GM19035 (cell line): ENCODE data around the gene SLC26A11.

Source experiments
- ATAC-seq: cut with Tn5 transposase; IDR thresholded peaks from one replicate; pipeline ENCODE4 v1.9.1; 2021; ENCODE audit not compliant: unreplicated experiment

SLC26A11 gene

DNA sequence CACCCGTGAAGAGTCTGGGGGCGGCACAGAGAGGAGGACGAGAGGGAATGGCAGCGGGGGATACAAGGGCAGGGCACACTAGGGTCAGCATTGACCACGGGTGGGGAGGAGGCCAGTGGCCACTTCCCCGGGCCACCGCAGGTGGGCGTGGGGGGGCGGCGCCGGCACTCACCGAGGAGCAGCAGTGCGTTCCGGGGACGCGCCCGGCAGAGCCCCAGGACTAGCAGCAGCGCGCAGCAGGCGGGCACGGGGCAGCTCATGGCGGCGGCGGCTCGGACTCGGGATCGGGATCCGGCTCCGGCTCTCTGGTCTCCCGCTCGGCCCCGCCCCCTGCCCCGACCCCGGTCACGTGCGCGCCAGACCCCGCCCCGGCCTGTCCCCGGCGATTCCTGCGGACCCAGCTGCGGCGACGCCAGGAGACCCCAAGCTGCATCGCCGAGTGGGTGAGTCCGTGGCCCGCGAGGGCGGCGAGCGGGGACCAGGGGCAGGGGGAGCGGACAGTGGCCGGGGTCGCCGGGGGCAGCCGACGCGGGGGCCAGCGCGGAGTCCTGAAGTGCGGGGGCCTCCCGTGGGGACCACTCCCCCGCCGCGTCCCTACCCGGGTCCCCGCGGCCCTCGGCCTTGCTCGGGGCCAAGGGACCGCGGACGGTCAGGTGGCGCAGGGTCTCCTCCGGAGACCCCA, at the start of gene SLC26A11, which contains the start of gene SGSH:
Gene SLC26A11 (plus strand): TSS at position 374 of the 682 bp plus-strand sequence. CDS start 1,134 bp downstream, outside the sequence.
Gene SGSH (minus strand): TSS at position 280 of the 682 bp plus-strand sequence. CDS start 20 bp downstream, at position 260.
- ATAC-seq = peak; percentile 36

DNA sequence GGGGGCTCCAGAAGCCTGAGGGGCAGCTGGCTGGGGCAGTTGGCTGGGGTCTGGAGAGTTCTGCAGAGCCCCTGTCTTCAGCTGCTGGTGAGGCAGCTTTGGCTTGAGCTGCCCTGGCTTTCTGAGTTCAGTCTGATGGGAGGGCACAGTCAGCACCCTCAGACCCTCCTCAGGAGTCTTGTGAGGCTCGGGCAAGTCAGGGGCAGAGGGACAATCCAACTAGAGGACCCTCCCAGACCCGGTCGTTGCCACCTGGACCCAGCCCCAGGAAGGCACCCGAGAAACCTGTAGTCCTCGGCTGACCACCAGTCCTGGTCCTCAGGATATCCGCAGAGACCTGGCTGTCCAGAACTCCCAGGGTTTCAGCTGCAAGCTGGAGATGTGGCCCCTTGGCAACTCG, 48.5 kb upstream of the SLC26A11 start:
- ATAC-seq = no peak

DNA sequence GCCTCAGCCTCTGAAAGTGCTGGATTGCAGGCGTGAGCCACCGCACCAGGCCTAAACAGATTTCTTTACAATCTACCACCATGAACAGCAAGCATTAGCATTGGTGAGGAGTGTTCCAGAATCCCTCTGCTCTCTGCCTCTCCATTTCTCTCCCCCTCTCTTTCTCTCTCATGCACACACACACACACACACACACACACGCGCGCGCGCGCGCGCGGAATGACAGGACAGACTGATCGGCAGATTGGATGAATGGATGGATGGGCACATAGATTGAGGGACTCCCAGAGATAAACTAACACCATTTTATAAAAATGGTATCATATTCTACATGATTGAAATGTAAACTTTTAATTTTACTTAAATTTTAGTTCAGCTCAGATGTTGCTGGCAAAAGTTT, 47.1 kb upstream of the SLC26A11 start:
- ATAC-seq = no peak

DNA sequence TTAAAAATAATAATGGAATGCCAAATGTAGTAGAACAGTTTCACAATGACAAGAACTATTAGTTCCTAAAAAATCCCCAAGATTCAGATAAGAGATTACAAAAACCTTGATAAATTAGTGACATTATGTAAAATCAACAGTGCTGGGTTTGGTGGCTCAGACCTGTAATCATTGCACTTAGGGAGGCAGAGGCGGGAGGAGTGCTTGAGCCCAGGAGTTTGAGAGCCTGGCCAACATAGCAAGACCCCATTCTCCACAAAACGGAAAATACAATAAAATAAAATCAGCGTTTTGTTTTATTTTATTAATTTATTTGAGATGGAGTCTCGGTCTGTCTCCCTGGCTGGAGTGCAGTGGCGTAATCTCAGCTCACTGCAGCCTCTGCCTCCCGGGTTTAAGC, 46.3 kb upstream of the SLC26A11 start:
- ATAC-seq = no peak

DNA sequence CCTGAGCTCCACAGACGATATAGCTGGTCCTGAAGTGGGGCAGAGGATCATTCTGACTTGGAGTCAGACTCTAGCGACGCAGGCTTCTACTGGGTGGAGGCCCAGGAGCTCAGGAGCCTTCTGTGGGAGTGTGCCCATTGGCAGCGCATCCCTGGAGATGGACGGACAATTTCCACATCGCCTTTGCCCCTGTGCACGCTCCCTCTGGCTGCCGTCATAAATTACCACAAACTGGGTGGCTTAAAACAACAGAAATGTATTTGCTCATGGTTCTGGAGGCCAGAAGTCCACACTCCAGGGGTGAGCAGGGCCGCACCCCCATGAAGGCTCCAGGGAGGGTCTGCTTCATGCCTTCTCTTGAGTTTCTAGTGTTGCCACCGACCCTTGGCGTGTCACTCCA, 43.5 kb upstream of the SLC26A11 start:
- ATAC-seq = no peak

DNA sequence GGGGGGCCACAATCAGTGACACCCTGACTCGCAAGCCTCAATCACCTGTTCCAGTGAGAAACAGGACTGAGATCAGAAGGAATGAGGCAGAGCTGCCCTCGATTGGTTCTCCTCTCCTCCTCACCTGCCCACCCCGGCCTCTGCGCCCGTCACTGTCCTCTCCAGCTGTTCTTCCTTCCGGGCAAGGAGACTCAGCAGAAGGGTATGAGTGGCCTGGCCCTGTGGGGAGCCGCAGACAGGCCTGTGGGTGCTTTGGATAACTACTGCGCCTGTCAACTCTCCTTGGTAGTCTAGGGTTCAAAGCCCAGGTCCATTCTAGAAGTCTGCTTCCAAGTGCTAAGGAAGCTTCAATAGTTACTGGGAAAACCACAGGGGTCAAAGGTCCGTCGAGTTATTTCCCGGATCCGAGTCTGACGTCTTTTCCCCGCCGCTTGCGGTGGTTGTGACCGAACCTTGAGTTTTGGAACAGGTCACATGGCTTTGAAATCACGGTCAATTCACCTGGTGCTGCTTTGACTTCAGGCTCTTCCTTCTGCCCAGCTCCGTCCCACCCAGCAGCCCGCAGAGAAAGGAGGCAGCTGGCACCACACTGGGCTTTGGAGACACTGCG, 42.1 kb upstream of the SLC26A11 start:
- no peak for ATAC-seq

DNA sequence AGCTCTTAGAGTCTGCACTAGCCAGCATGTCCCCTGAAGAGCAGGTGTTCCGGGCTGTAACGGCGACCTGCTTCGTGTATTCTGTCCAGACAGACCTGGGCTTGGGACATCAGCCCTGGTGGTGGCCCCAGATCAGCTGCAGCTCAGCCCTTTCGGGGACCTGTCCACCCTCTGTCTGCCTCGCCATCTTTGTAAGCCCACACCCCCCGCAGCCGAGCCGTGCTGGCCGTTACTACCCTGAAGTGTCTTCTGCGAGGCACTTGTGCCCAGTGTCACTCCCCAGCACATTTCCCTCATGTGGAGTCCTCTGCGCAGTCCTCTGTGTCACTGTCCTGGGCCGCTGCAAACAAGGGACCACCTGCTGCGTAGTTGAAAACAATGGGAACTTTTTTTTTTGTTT, 40.0 kb upstream of the SLC26A11 start:
- ATAC-seq = no peak

DNA sequence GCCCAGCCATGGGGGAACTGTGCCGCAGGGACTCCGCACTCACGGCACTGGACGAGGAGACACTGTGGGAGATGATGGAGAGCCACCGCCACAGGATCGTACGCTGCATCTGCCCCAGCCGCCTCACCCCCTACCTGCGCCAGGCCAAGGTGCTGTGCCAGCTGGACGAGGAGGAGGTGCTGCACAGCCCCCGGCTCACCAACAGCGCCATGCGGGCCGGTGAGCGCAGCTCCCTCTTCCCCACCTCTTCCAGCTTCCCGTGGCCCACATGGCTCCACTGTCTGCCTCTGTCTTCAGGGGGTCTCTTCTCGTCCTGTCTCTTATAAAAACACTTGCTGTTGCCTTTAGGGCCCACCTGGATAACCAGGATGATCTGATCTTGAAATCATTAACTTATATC, 38.8 kb upstream of the SLC26A11 start:
- no peak for ATAC-seq

DNA sequence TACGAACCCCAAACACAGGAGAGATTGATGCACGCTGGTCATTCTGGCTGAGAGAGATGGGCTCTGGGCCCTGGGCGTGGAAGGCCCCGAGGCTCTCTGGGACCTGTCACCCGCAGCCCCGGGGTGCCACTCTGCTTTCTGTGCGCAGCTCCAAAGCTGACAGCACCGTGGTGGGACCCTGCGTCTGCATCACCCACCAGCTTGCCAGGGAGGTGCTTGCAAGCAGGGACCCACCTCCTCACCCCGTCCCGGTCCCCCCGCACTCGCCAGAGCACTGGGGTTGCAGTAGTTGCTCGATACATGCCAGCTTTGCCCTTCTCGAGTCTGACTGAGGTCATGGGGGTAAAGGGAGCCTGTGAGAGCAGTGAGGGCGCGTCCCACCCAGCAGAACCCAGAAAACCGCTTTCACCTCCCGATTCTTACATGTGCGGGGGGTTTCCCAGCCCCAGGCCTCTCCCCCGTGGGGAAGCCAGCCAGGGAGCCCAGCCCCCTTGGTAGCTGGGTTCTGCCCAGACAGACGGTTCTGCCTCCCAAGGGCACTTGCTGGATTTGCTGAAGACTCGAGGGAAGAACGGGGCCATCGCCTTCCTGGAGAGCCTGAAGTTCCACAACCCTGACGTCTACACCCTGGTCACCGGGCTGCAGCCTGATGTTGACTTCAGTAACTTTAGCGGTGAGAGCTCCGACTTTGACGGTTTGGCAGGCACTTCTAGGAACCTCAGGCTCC, 37.9 kb upstream of the SLC26A11 start:
- no peak for ATAC-seq

DNA sequence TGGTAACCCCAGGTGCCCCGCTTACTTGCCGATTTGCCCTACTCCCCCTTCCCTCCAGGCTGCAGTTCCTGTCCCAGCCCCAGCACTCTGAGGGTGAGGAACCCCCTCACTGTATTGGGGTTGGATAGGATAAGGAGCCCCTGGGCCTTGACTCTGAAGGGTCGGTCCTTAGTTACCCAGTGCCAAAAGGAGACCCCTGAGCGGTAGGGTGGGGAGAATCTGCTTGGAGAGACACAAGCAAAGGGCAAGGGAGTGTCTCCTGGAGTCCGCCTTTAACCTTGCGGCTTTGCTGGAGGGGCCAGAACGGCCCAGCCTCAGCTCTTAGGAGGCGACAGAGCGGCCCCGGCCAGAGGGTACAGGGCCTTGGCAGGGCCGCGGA, 37.4 kb upstream of the SLC26A11 start:
- no peak for ATAC-seq

DNA sequence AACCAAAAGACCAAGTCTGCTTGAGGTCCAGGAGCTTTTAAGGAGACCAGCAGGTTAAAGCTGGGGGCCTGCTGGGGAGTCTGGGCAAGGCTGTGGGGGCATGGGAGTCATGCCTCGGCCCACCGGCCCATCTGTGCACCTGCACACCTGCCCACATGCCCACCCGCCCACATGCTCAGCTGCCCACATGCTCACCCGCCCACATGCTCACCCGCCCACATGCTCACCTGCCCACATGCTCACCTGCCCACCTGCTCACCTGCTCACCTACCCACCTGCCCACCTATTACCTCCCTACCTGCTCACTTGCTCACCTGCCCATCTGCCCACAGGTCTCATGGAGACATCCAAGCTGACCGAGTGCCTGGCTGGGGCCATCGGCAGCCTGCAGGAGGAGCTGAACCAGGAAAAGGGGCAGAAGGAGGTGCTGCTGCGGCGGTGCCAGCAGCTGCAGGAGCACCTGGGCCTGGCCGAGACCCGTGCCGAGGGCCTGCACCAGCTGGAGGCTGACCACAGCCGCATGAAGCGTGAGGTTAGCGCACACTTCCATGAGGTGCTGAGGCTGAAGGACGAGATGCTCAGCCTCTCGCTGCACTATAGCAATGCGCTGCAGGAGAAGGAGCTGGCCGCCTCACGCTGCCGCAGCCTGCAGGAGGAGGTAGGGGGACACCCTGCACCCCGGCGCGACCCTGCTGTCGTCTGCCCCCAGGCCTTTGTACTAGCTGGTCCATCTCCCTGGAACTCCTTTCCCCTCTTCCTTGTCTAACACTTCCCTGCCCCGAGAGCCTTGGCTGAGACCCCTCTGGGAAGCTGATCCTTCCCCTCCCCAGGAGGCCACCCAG, 36.4 kb upstream of the SLC26A11 start:
- ATAC-seq = no peak

DNA sequence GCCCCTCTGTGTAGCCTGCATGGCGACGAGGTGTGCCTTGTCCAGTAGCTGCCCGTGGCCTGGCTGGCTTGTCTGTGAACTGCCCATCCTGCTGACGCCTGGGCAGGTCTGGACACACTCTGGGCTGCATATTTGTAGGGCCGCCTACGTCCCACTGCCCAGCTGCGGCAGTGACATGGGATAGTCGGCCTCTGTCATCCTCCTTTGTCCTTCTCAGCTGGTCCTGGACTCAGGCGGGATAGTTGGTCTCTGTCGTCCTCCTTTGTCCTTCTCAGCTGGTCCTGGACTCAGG, 35.9 kb upstream of the SLC26A11 start:
- no peak for ATAC-seq

DNA sequence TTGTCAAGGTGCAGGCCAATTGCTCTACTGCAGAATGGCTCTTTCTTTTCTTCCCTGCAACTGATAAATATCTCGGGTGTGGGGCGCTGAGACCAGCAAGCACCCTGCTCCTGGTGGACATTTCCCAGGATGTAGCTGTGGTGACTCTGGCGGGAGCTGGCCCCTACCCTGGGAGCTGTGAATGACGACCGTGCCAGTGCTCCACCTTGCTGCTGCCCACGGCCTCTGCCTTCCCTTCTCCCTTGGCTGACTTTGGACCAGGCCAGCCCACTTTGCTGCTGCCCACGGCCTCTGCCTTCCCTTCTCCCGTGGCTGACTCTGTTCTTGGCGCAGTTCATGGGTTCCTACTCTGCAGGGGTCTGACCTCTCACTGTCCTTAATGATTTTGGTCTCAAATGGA, 34.3 kb upstream of the SLC26A11 start:
- ATAC-seq = no peak

DNA sequence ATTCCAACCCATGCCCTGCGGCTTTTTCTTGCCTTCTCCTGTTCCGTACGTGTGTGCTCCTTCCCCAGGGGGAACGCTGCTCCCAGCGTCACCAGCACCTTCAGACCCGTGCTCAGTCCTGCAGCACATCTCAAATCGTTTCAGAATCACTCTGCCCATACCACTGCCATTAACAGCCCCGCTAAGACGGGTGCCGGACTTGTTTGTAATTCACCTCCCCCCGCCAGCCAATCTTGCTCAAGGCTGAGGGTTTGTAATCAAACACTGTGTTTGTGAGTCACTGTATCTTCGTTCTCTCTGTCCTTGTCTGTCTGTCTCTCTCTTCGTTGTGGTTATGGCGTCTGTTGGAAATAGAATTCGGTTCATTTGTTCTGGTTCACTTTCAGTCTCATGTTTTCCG, 33.1 kb upstream of the SLC26A11 start:
- ATAC-seq = no peak

DNA sequence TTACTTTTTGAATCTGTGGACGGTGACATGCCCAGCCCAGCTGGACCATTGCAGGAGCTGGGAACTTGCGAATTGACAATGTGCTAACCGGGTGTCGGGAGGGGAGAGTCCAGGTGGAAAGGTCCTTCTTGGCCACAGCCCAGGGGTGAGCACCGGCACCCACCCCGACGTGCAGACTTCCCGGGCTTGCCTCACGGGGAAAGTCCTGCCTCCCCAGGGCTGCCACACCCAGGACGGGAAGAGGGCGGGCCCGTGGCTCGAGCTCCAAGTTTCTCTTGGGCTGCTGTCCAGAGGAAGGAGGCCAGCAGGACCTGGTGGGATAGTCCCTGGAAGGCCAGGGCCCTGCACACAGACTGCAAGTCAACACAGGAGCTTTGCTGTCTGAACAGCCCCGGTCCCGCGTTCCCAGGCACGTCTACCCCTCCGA, 32.7 kb upstream of the SLC26A11 start:
- ATAC-seq = no peak

DNA sequence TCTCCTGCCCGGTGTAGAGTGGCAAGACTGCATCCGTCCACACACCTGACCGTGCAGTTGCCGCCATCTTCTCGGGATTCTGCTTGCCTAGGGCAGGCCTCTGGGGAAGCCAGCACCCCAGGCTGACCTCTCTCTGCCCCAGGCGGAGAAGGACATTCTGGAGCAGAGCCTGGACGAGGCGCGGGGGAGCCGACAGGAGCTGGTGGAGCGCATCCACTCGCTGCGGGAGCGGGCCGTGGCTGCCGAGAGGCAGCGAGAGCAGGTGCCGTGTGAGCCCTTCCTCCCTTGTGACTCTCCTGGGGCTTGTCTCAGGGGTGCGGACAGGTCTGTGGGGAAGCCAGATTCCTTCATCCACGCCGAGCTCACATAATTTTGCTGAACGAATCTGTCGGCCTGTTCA, 30.6 kb upstream of the SLC26A11 start:
- no peak for ATAC-seq

DNA sequence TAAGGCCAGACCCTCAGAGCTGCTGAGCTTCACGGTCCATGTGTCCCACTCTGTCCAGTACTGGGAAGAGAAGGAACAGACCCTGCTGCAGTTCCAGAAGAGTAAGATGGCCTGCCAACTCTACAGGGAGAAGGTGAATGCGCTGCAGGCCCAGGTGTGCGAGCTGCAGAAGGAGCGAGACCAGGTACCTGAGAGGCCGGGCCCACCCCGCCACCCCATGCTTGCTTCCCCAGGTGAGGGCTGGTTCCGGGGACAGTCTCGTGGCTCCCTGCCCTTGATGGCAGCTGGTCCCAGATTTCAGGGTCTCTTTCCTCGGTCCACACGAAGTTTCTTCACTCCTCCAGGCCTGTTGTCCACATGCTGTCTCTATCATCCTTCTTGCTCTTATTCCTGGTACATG, 29.5 kb upstream of the SLC26A11 start:
- ATAC-seq = no peak

DNA sequence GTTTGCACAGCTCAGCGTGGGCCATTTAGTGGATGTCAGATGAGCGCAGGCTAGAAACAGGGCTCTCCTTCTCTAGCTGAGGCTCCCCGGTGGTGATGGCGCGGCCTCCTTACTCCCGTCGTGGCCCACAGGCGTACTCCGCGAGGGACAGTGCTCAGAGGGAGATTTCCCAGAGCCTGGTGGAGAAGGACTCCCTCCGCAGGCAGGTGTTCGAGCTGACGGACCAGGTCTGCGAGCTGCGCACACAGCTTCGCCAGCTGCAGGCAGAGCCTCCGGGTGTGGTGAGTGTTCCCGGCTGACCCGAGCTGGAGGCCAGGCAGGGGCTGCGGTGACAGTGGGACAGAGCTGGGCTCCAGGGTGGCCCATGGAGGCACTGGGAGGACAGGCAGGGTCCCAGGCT, 29.0 kb upstream of the SLC26A11 start:
- no peak for ATAC-seq

DNA sequence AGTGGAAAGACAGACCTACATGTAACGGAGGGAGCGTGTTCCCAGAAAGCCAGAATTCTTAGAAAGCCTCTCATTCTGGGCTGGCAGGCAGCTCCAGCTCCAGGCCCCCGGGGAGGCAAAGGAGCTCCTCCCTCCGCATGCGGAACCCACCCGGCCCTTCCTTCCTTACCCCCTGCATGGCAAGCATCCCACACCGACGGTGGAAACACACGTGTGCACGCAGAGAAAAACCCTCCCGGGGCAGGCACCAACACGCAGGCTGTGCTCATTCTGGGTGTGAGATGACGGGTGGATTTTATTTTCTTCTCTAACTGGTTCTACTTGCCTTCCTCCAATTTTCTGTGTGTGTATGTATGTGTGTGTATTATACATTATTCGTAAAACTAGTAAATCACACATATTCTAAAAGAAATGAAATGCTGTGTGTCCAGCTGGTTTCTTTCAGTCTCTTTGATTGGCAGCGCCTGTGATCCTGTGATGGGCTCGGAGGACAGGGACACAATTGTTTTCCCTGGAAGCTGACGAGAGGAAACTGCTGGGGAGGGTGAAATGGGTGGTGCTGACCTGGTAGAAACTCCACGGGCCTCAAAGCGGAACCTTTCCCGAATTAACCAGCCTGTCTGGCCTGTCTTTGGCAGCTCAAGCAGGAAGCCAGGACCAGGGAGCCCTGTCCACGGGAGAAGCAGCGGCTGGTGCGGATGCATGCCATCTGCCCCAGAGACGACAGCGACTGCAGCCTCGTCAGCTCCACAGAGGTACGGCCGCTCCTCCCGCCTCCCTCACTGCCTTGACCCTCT, 28.2 kb upstream of the SLC26A11 start:
- ATAC-seq = no peak

DNA sequence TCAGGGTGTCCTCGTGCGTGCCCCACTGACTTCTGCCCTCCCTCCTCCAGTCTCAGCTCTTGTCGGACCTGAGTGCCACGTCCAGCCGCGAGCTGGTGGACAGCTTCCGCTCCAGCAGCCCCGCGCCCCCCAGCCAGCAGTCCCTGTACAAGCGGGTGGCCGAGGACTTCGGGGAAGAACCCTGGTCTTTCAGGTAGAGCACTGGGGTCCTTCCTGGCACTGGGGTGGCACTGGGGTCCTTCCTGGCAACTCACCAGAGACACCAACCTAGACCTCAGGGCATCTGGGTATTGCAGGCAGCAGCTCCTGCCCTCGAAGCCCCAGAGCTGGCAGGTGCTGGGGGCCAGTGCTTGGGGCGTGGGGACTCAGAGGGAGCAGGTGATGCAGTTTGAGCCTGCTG, 25.1 kb upstream of the SLC26A11 start:
- no peak for ATAC-seq
